SK-N-SH treated with all-trans-retinoic acid at 6 μM for 48 hours (cell line): Measurements from ENCODE around the gene HSPA12A.

Source experiments
- ATAC-seq: fragments of 200-7000 bp; cut with Tn5 transposase; 3 replicates; pipeline ENCODE4 v1.9.1; 2020; ENCODE audit warnings: mild to moderate bottlenecking, moderate library complexity
- ARNTL ChIP-seq: fragments of 450-650 bp; formaldehyde crosslinking; IDR thresholded peaks from 2 replicates; pipeline ENCODE4 v1.5.0; 2020; ENCODE audit warnings: low read depth, mild to moderate bottlenecking, moderate library complexity, borderline replicate concordance
- BACH2 ChIP-seq: fragments of 250-450 bp; sonication (Bioruptor Pico); IDR thresholded peaks from 2 replicates; pipeline ENCODE4 v1.9.0; 2021; ENCODE audit warnings: mild to moderate bottlenecking, borderline replicate concordance
- CSDC2 ChIP-seq: fragments of 250-450 bp; sonication (Bioruptor Pico); IDR thresholded peaks from 2 replicates; pipeline ENCODE4 v1.5.0; 2020; ENCODE audit warnings: mild to moderate bottlenecking, moderate library complexity
- CSRNP3 ChIP-seq: fragments of 250-450 bp; sonication (Bioruptor Pico); IDR thresholded peaks from 2 replicates; pipeline ENCODE4 v1.5.1; 2021; ENCODE audit warnings: mild to moderate bottlenecking, moderate library complexity
- ESRRG ChIP-seq: fragments of 250-450 bp; sonication (Bioruptor Pico); IDR thresholded peaks from 2 replicates; pipeline ENCODE4 v1.6.1; 2021; ENCODE audit warnings: mild to moderate bottlenecking
- GLIS3 ChIP-seq: fragments of 250-450 bp; sonication (Bioruptor Pico); IDR thresholded peaks from 2 replicates; pipeline ENCODE4 v1.5.0; 2020; ENCODE audit warnings: mild to moderate bottlenecking, moderate library complexity
- ISL1 ChIP-seq: fragments of 250-450 bp; sonication (Bioruptor Pico); IDR thresholded peaks from 2 replicates; pipeline ENCODE4 v2.1.2; 2022; ENCODE audit warnings: mild to moderate bottlenecking, moderate library complexity
- OSR1 ChIP-seq: fragments of 250-450 bp; sonication (Bioruptor Pico); IDR thresholded peaks from 2 replicates; pipeline ENCODE4 v1.8.0; 2022; ENCODE audit warnings: moderate library complexity, mild to moderate bottlenecking, inconsistent platforms
- PATZ1 ChIP-seq: fragments of 250-450 bp; sonication (Bioruptor Pico); IDR thresholded peaks from 2 replicates; pipeline ENCODE4 v1.8.0; 2020; ENCODE audit warnings: mild to moderate bottlenecking, moderate library complexity, borderline replicate concordance
- PPARA ChIP-seq: fragments of 250-450 bp; sonication (Bioruptor Pico); IDR thresholded peaks from 2 replicates; pipeline ENCODE4 v1.5.0; 2020; ENCODE audit warnings: mild to moderate bottlenecking, borderline replicate concordance
- RARB ChIP-seq: fragments of 250-450 bp; sonication (Bioruptor Pico); IDR thresholded peaks from 2 replicates; pipeline ENCODE4 v1.8.0; 2021; ENCODE audit warnings: mild to moderate bottlenecking, moderate library complexity
- SNAI2 ChIP-seq: fragments of 250-450 bp; sonication (Bioruptor Pico); IDR thresholded peaks from 2 replicates; pipeline ENCODE4 v1.5.0; 2020; ENCODE audit warnings: mild to moderate bottlenecking, moderate library complexity
- TCF4 ChIP-seq: fragments of 250-450 bp; sonication (Bioruptor Pico); IDR thresholded peaks from 2 replicates; pipeline ENCODE4 v1.8.0; 2021; ENCODE audit warnings: mild to moderate bottlenecking, moderate library complexity, borderline replicate concordance
- TOX ChIP-seq: fragments of 250-450 bp; sonication (Bioruptor Pico); IDR thresholded peaks from 2 replicates; pipeline ENCODE4 v1.8.0; 2021; ENCODE audit warnings: mild to moderate bottlenecking, moderate library complexity, borderline replicate concordance
- TSHZ2 ChIP-seq: fragments of 250-450 bp; sonication (Bioruptor Pico); IDR thresholded peaks from 2 replicates; pipeline ENCODE4 v1.5.0; 2020; ENCODE audit warnings: mild to moderate bottlenecking, moderate library complexity
- ZC3H10 ChIP-seq: fragments of 250-450 bp; sonication (Bioruptor Pico); IDR thresholded peaks from 2 replicates; pipeline ENCODE4 v1.5.1; 2021; ENCODE audit warnings: mild to moderate bottlenecking, moderate library complexity
- ZFP3 ChIP-seq: fragments of 250-450 bp; sonication (Bioruptor Pico); IDR thresholded peaks from 2 replicates; pipeline ENCODE4 v1.5.0; 2020; ENCODE audit warnings: mild to moderate bottlenecking, moderate library complexity
- ZFP30 ChIP-seq: fragments of 450-650 bp; formaldehyde crosslinking; IDR thresholded peaks from 2 replicates; pipeline ENCODE4 v1.5.0; 2022; ENCODE audit warnings: mild to moderate bottlenecking, moderate library complexity
- ZNF565 ChIP-seq: fragments of 450-650 bp; formaldehyde crosslinking; conservative IDR thresholded peaks from 2 replicates; pipeline ENCODE4 v1.5.0; 2020; ENCODE audit warnings: low read depth, mild to moderate bottlenecking, moderate library complexity
- ZNF70 ChIP-seq: fragments of 450-650 bp; formaldehyde crosslinking; IDR thresholded peaks from 2 replicates; pipeline ENCODE4 v1.5.0; 2020; ENCODE audit warnings: mild to moderate bottlenecking, moderate library complexity
- ZNF8 ChIP-seq: fragments of 450-650 bp; formaldehyde crosslinking; IDR thresholded peaks from 2 replicates; pipeline ENCODE4 v1.5.0; 2020; ENCODE audit warnings: mild to moderate bottlenecking, moderate library complexity
- TF ChIP-seq, protein P1 (sequence below): fragments of 250-450 bp; sonication (Bioruptor Pico); IDR thresholded peaks from 2 replicates; pipeline ENCODE4 v1.8.0; 2021; ENCODE audit warnings: low read depth, mild to moderate bottlenecking, moderate library complexity, borderline replicate concordance

Gene HSPA12A

DNA sequence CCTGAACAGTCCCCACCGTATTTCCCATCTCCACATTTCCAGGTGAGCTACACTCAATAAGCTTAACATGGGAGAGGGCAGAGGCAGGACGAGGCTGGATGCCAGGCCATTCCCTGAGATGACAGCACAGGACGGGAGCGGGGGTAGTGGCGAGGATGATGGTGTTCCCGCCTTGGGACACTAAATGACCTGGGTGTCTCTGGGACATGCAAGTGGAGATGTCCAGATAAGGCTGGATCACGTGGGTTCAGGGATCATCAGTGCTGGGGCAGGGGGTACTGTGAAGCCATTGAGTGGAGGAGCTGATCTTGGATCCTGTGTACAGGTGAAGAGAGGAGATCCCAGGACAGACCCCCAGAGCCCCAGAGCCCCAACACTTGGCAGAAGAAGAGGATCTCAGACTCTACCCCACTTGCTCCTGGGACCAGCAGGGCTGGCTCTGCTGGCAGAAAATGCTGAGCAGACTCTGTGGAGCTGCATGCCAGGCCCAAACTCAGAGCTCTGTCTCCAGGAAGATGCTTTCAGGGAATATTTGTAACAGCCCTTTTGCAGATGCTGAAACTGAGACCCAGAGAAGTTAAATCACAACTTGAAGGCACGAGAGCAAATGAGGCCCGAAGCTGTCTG, 29.7 kb upstream of the HSPA12A start:
- no peak for TF ChIP-seq BACH2 (CRISPR knock-in tag)
- TF ChIP-seq ZNF8 (CRISPR knock-in tag), result no peak
- no peak for TF ChIP-seq RARB (CRISPR knock-in tag)
- TF ChIP-seq CSRNP3, result no peak
- no peak for TF ChIP-seq ARNTL
- TF ChIP-seq, protein P1, sequence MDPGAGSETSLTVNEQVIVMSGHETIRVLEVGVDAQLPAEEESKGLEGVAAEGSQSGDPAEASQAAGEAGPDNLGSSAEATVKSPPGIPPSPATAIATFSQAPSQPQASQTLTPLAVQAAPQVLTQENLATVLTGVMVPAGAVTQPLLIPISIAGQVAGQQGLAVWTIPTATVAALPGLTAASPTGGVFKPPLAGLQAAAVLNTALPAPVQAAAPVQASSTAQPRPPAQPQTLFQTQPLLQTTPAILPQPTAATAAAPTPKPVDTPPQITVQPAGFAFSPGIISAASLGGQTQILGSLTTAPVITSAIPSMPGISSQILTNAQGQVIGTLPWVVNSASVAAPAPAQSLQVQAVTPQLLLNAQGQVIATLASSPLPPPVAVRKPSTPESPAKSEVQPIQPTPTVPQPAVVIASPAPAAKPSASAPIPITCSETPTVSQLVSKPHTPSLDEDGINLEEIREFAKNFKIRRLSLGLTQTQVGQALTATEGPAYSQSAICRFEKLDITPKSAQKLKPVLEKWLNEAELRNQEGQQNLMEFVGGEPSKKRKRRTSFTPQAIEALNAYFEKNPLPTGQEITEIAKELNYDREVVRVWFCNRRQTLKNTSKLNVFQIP, result no peak
- TF ChIP-seq ZNF70 (CRISPR knock-in tag), result no peak
- TF ChIP-seq ISL1, result no peak
- TF ChIP-seq SNAI2 (CRISPR knock-in tag), result no peak
- no peak for TF ChIP-seq ZC3H10 (CRISPR knock-in tag)
- no peak for TF ChIP-seq PPARA (CRISPR knock-in tag)
- TF ChIP-seq CSDC2 (CRISPR knock-in tag), result no peak
- no peak for TF ChIP-seq TOX (CRISPR knock-in tag)
- no peak for TF ChIP-seq PATZ1
- TF ChIP-seq ZNF565 (CRISPR knock-in tag), result no peak
- no peak for TF ChIP-seq ZFP30
- no peak for TF ChIP-seq ZFP3
- no peak for TF ChIP-seq TSHZ2 (CRISPR knock-in tag)
- no peak for ATAC-seq

DNA sequence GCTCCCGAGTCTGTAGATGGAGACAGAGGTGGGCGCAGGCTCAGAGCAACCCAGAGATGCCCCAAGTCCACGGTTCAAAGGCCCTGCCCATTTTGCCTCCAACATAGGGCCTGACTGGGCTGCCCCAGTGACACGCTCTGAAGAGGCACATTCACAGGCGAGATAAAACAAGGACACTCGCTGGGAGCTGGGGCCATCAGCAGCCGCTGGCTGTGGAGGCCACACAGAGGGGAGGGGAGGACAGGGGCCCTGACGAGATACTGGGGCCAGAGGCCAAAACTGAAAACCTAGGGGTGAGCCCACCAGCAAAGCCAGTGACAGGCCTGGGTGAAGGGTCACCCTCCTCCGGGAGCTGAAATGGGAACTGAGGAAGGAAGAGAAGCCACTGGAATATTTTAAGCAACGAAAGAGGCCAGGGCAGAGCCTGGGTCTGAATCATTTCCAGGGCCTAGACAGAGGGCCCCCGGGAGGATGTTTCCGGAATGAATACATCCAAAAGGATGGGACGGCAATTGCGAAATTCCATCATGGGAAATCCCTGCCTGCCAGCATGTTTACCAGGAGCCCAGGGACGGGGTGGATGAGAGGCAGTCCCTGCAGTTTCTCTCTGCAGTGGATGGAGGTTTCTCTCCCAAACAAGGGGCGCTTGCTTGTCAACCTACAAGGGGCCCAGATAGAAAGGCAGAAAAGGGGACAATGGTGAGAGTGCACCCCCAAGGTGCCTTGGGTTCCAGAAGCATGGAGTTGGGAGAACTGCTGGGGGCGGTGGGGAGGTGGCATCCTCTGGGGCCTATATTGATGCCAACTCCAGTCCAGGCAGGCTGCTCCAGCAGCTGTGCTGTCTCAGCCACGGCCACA, 29.0 kb upstream of the HSPA12A start:
- TF ChIP-seq ZFP30, result no peak
- TF ChIP-seq TSHZ2 (CRISPR knock-in tag), result no peak
- ATAC-seq, result peak; percentile 45

DNA sequence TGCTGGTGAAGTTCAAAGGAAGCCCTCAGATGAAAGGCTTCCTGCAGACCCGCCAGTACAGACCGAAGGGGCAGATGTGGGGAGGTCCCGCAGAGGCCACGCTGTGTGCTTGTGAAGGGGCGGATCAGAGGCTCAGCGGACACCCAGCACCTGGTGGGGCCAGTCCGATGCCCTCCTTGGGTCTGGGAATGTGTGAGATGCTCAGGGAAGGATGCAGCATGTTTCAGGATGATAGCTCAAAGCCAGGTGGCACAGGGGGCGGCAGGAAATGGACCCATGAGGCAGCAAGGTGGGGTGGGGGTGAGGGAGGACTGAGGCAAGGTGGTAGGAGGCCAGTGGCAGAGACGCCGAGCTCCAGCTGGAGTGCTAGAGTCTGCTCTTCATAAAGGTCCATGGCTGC, 27.9 kb upstream of the HSPA12A start:
- ATAC-seq, result no peak
- TF ChIP-seq, protein P1, result no peak
- TF ChIP-seq ZC3H10 (CRISPR knock-in tag) (no peak), TCF4 (CRISPR knock-in tag) (no peak), CSRNP3 (no peak), ZFP3 (no peak), TOX (CRISPR knock-in tag) (no peak), ZFP30 (no peak), ZNF565 (CRISPR knock-in tag) (no peak), ISL1 (no peak), PPARA (CRISPR knock-in tag) (no peak), GLIS3 (CRISPR knock-in tag) (no peak), ESRRG (no peak), OSR1 (no peak), SNAI2 (CRISPR knock-in tag) (no peak), CSDC2 (CRISPR knock-in tag) (no peak)
